GM12872 (cell line): ENCODE data around the gene GFOD1.

ENCODE experiments used
- CTCF ChIP-seq: IDR thresholded peaks from 3 replicates; pipeline ENCODE4 v1.5.1; 2011; ENCODE audit warnings: low read depth, mild to moderate bottlenecking, low read length, moderate library complexity; ENCODE audit not compliant: insufficient read depth

GFOD1 gene

GRCh38 chr6:13351271-13351670, 136.1 kb downstream of the GFOD1 start:
- TF ChIP-seq CTCF, result no peak

DNA sequence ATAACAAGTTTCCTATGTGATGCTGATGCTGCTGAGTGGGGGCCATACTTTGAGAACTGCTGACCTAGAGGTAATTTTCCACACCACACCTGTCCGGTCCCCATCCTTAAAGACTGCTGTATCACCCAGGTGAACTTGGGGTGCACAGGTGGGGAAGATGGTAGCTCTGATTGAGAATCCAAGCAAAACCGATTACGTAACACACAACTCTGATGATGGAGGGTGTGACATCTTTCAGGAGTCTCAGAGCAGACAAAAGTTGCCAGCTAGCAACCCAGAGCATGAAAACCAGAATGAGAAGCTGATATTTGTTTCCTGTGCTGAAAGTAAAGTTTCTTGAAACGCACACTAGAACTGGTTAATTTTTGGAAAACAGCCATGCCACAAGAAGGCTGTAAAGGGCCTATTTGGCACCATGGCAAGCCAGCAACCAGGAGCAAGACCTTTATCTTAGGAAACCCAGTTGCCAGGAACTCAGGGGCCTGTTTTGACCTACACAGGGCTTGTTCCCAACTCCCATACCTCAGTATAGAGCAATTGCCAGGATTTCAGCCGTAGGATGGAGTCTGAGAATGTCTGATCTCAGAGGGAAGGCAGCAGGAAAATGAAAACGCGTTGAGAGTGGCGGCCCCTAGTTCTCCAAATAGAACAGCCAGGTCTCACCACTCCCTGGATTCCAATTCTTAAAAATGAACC, 137.4 kb downstream of the GFOD1 start:
- no peak for TF ChIP-seq CTCF

- no peak for TF ChIP-seq CTCF
Measured at GRCh38 chr6:13348334-13349113, 138.9 kb downstream of the GFOD1 start.

DNA sequence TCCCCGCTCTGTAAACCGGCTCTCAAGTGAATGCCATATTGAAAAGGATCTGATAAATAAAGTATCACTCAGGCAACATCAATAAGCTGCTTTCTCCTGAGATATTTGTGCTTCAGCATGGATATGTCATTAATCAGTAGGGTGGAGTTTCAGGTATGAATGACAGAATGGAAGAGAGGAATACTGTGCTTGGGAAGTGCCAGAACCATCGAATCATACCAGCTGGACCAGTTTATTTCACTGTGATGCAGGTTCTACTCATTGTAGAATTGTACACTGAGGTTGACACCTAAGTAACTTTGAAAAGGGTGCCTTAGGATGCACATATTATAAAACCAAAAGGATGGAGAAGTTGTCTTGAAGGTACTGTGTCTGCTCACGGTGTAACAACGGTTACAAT, 141.2 kb downstream of the GFOD1 start:
- no peak for TF ChIP-seq CTCF

GRCh38 chr6:13342414-13343019, 144.9 kb downstream of the GFOD1 start:
- no peak for TF ChIP-seq CTCF

DNA sequence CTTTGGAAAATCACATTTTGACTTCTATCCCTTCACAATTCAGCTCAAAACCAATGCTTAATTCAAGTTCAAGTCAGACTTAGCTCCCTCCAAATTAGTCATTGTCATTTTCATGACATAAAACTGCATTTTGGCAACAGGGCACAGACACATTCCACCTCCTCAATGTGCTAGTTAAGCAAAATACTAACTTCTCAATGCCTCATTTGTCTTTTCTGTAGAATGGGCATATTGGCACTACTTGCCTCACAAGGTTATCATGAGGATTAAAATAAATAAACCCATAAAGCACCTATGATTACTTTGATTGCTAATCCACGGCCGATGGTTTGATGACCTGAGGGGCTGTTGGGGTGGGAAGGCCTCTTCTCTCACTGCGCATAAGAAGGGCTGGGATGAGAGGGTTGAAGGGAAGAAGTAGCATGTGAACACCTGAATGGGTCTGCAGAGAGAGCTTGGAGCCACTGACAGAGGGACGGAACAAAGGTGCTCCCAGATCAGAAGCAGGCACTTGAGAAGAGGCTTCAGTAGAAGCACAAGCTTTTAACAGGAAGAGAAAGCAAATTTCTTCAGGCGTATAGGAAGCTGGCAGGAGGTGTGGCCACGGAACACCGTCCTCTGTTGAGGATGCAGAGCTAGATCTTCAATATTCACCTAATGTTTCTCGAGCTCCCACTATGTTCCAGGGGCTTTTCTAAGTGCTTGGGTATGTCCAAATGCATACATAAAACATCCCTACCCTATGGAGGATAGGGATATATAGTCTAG, 147.4 kb downstream of the GFOD1 start:
- TF ChIP-seq CTCF, result no peak

GRCh38 chr6:13338038-13338437, 149.4 kb downstream of the GFOD1 start:
- TF ChIP-seq CTCF, result no peak
